Measurements from ENCODE around the gene EPB41L4A.

The EPB41L4A gene

DNA sequence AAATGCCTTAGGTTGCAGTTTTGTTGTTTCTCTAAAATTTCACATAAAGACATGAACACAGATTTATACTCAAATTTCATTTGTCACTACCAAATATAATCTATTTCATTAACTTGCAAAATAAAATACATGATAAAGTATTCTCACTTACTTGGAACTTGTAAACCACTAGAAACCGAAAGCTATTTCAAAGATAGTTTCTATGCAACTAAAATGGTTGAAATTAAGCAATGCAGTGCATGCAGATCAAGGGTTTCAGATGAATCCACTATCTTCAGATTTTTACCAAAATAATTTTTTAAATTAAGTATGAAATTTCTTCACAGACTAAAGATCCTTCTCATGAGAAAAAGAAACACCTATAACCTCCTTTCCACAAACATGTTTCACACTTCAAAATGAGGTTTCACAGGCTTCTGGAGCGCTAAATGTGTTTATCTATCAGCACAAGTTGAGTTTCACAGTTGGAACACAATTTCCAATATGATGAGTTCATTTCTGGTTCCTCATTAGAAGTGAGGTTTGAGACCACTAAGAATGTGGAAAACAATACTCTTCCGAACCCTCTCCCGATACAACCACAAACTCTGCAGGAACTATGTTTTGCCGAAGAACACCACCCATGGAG is 63.9 kb downstream of the EPB41L4A start:
- Histone ChIP-seq H3K9ac (ENCODE audit: low read length in 2 of 2) (no peak overlapping the region), H3K4me3 (ENCODE audit: low read length in 2 of 2) (no peak overlapping the region), H3K9me3 (ENCODE audit: control insufficient read depth in 2 of 2, low read length in 2 of 2) (no peaks in the 10 kb centered on the region), H3K4me1 (ENCODE audit: control insufficient read depth, insufficient read depth, low read length) (no peaks in the 10 kb centered on the region), H3K36me3 (ENCODE audit: control insufficient read depth in 2 of 2, insufficient read depth in 2 of 2, low read length in 2 of 2) (no peaks in the 10 kb centered on the region), H3K27ac (ENCODE audit: low read length) (no peak overlapping the region), H3K27me3 (ENCODE audit: control insufficient read depth in 1 of 2, insufficient read depth in 2 of 2, low read length in 2 of 2) (no peaks in the 10 kb centered on the region)

GRCh38 chr5:112353678-112354077 is 65.4 kb downstream of the EPB41L4A start:
- H3K4me3 ChIP-seq (ENCODE audit: low read length in 2 of 2) = no peak overlapping the region
- H3K4me1 ChIP-seq (ENCODE audit: control insufficient read depth, insufficient read depth, low read length) = no peaks in the 10 kb centered on the region
- H3K27me3 ChIP-seq (ENCODE audit: control insufficient read depth in 1 of 2, insufficient read depth in 2 of 2, low read length in 2 of 2) = no peaks in the 10 kb centered on the region
- no peaks in the 10 kb centered on the region for H3K9me3 ChIP-seq (ENCODE audit: control insufficient read depth in 2 of 2, low read length in 2 of 2)
- no peaks in the 10 kb centered on the region for H3K36me3 ChIP-seq (ENCODE audit: control insufficient read depth in 2 of 2, insufficient read depth in 2 of 2, low read length in 2 of 2)
- H3K27ac ChIP-seq (ENCODE audit: low read length) = no peak overlapping the region
- no peak overlapping the region for H3K9ac ChIP-seq (ENCODE audit: low read length in 2 of 2)

DNA sequence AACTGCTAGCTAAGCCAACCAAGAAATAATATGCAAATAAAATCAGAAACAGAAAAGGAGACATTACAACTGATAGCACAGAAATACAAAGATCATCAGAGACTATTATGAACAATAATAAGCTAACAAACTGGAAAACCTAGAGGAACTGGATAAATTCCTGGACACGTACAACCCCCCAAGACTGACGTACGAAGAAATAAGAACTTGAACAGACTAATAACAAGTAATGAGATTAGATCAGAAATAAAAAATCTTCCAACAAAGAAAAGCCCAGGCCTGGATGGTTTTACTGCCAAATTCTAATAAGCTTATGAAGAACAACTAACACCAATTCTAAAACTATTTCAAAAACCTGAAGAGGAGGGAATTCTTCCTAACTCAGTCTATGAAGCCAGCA is 67.9 kb downstream of the EPB41L4A start:
- Histone ChIP-seq H3K27ac (ENCODE audit: low read length) (no peak overlapping the region), H3K27me3 (ENCODE audit: control insufficient read depth in 1 of 2, insufficient read depth in 2 of 2, low read length in 2 of 2) (no peaks in the 10 kb centered on the region)

DNA sequence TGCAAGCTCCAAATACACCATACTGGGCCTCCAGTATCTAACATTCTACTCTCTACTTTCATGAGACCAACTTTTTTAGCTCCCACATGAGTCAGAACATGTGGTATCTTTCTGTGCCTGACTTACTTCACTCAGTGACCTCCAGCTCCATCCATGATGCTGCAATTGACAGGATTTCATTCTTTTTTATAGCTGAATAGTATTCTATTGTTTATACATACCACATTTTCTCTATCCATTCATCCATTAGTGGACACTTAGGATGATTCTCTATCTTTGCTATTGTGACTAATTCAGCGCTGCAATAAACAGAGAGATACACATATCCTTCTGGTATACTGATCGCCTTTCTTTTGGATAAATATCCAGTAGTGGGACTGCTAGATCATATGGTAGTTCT is 68.5 kb downstream of the EPB41L4A start:
- Histone ChIP-seq H3K4me3 (ENCODE audit: low read length in 2 of 2) (no peak overlapping the region), H3K4me1 (ENCODE audit: control insufficient read depth, insufficient read depth, low read length) (no peaks in the 10 kb centered on the region), H3K9me3 (ENCODE audit: control insufficient read depth in 2 of 2, low read length in 2 of 2) (no peaks in the 10 kb centered on the region), H3K36me3 (ENCODE audit: control insufficient read depth in 2 of 2, insufficient read depth in 2 of 2, low read length in 2 of 2) (no peaks in the 10 kb centered on the region), H3K27ac (ENCODE audit: low read length) (no peak overlapping the region), H3K9ac (ENCODE audit: low read length in 2 of 2) (no peak overlapping the region), H3K27me3 (ENCODE audit: control insufficient read depth in 1 of 2, insufficient read depth in 2 of 2, low read length in 2 of 2) (no peaks in the 10 kb centered on the region)

More for the DNA sequence above, 67.9 kb downstream of the EPB41L4A start:
- Histone ChIP-seq H3K4me1 (ENCODE audit: control insufficient read depth, insufficient read depth, low read length) (no peaks in the 10 kb centered on the region), H3K36me3 (ENCODE audit: control insufficient read depth in 2 of 2, insufficient read depth in 2 of 2, low read length in 2 of 2) (no peaks in the 10 kb centered on the region), H3K4me3 (ENCODE audit: low read length in 2 of 2) (no peak overlapping the region), H3K9me3 (ENCODE audit: control insufficient read depth in 2 of 2, low read length in 2 of 2) (no peaks in the 10 kb centered on the region), H3K9ac (ENCODE audit: low read length in 2 of 2) (no peak overlapping the region)

- Histone ChIP-seq H3K27ac (ENCODE audit: low read length) (no peak overlapping the region), H3K4me1 (ENCODE audit: control insufficient read depth, insufficient read depth, low read length) (no peaks in the 10 kb centered on the region), H3K36me3 (ENCODE audit: control insufficient read depth in 2 of 2, insufficient read depth in 2 of 2, low read length in 2 of 2) (no peaks in the 10 kb centered on the region), H3K9me3 (ENCODE audit: control insufficient read depth in 2 of 2, low read length in 2 of 2) (no peaks in the 10 kb centered on the region), H3K9ac (ENCODE audit: low read length in 2 of 2) (no peak overlapping the region), H3K27me3 (ENCODE audit: control insufficient read depth in 1 of 2, insufficient read depth in 2 of 2, low read length in 2 of 2) (no peaks in the 10 kb centered on the region), H3K4me3 (ENCODE audit: low read length in 2 of 2) (no peak overlapping the region)
Observed at GRCh38 chr5:112349371-112349770, 69.7 kb downstream of the EPB41L4A start.

GRCh38 chr5:112348915-112349314 is 70.2 kb downstream of the EPB41L4A start:
- Histone ChIP-seq H3K27me3 (ENCODE audit: control insufficient read depth in 1 of 2, insufficient read depth in 2 of 2, low read length in 2 of 2) (no peaks in the 10 kb centered on the region), H3K9ac (ENCODE audit: low read length in 2 of 2) (no peak overlapping the region), H3K4me3 (ENCODE audit: low read length in 2 of 2) (no peak overlapping the region), H3K4me1 (ENCODE audit: control insufficient read depth, insufficient read depth, low read length) (no peaks in the 10 kb centered on the region), H3K36me3 (ENCODE audit: control insufficient read depth in 2 of 2, insufficient read depth in 2 of 2, low read length in 2 of 2) (no peaks in the 10 kb centered on the region), H3K9me3 (ENCODE audit: control insufficient read depth in 2 of 2, low read length in 2 of 2) (no peaks in the 10 kb centered on the region), H3K27ac (ENCODE audit: low read length) (no peak overlapping the region)

GRCh38 chr5:112348387-112348786 is 70.7 kb downstream of the EPB41L4A start:
- no peak overlapping the region for H3K9ac ChIP-seq (ENCODE audit: low read length in 2 of 2)
- no peaks in the 10 kb centered on the region for H3K27me3 ChIP-seq (ENCODE audit: control insufficient read depth in 1 of 2, insufficient read depth in 2 of 2, low read length in 2 of 2)
- no peaks in the 10 kb centered on the region for H3K4me1 ChIP-seq (ENCODE audit: control insufficient read depth, insufficient read depth, low read length)
- no peak overlapping the region for H3K4me3 ChIP-seq (ENCODE audit: low read length in 2 of 2)
- no peaks in the 10 kb centered on the region for H3K36me3 ChIP-seq (ENCODE audit: control insufficient read depth in 2 of 2, insufficient read depth in 2 of 2, low read length in 2 of 2)
- no peak overlapping the region for H3K27ac ChIP-seq (ENCODE audit: low read length)
- H3K9me3 ChIP-seq (ENCODE audit: control insufficient read depth in 2 of 2, low read length in 2 of 2) = no peaks in the 10 kb centered on the region

DNA sequence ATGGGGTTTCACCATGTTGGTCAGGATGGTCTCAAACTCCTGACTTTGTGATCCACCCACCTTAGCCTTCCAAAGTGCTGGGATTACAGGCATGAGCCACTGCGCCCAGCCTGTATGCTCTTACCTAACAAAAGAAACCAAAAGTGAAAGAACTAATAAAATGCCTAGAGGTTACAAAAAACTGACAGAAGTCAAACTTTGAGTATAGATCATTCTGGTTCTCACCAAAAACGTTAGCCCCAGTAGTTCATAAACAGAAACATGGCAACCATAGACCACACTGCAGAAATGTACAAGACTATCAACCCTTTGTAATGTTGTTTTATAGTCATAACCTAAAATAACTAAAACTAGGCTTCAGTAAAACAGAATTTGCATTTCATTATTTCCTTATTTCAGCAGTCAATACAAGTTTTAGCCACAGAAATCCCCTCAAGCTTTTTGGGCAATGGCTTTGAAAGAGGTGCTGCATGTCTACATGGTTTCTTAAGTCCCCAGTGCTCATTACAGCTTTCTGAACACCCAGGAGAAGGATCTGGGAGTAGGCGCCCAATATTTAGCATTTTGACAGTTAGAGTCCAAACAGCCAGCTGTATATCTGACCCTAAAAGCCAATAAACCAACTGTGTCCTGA is 72.5 kb downstream of the EPB41L4A start:
- H3K27ac ChIP-seq (ENCODE audit: low read length) = no peak overlapping the region
- H3K27me3 ChIP-seq (ENCODE audit: control insufficient read depth in 1 of 2, insufficient read depth in 2 of 2, low read length in 2 of 2) = no peaks in the 10 kb centered on the region
- H3K36me3 ChIP-seq (ENCODE audit: control insufficient read depth in 2 of 2, insufficient read depth in 2 of 2, low read length in 2 of 2) = no peaks in the 10 kb centered on the region
- H3K9me3 ChIP-seq (ENCODE audit: control insufficient read depth in 2 of 2, low read length in 2 of 2) = no peaks in the 10 kb centered on the region
- H3K4me1 ChIP-seq (ENCODE audit: control insufficient read depth, insufficient read depth, low read length) = no peaks in the 10 kb centered on the region
- H3K4me3 ChIP-seq (ENCODE audit: low read length in 2 of 2) = no peak overlapping the region
- no peak overlapping the region for H3K9ac ChIP-seq (ENCODE audit: low read length in 2 of 2)

- H3K27me3 ChIP-seq (ENCODE audit: control insufficient read depth in 1 of 2, insufficient read depth in 2 of 2, low read length in 2 of 2) = no peaks in the 10 kb centered on the region
- H3K4me3 ChIP-seq (ENCODE audit: low read length in 2 of 2) = no peak overlapping the region
- no peaks in the 10 kb centered on the region for H3K36me3 ChIP-seq (ENCODE audit: control insufficient read depth in 2 of 2, insufficient read depth in 2 of 2, low read length in 2 of 2)
- H3K27ac ChIP-seq (ENCODE audit: low read length) = no peak overlapping the region
- H3K4me1 ChIP-seq (ENCODE audit: control insufficient read depth, insufficient read depth, low read length) = no peaks in the 10 kb centered on the region
- H3K9me3 ChIP-seq (ENCODE audit: control insufficient read depth in 2 of 2, low read length in 2 of 2) = no peaks in the 10 kb centered on the region
- no peak overlapping the region for H3K9ac ChIP-seq (ENCODE audit: low read length in 2 of 2)
Observed at GRCh38 chr5:112344540-112344939, 74.5 kb downstream of the EPB41L4A start.

DNA sequence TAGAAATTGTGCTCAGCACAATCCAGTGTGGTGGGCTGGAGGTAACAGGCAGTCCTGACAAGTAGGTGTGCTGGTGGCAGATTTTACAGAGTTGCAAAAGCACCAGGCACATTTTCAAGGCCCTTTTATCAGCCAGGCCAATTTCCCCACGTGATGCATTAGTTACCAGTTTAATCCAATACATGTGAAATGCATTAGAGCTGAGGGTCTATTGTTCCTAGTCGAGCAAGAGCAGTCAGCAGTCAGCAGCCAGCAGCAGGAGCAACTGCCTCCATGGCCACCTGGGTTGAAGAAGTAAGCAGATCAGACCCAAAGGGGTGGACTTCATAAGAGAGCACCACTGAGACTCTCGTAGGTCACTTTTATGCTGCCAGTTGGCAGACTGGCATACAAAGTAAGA is 76.7 kb downstream of the EPB41L4A start:
- Histone ChIP-seq H3K4me3 (ENCODE audit: low read length in 2 of 2) (no peak overlapping the region), H3K36me3 (ENCODE audit: control insufficient read depth in 2 of 2, insufficient read depth in 2 of 2, low read length in 2 of 2) (no peaks in the 10 kb centered on the region), H3K4me1 (ENCODE audit: control insufficient read depth, insufficient read depth, low read length) (no peaks in the 10 kb centered on the region), H3K27ac (ENCODE audit: low read length) (no peak overlapping the region), H3K27me3 (ENCODE audit: control insufficient read depth in 1 of 2, insufficient read depth in 2 of 2, low read length in 2 of 2) (no peaks in the 10 kb centered on the region), H3K9ac (ENCODE audit: low read length in 2 of 2) (no peak overlapping the region), H3K9me3 (ENCODE audit: control insufficient read depth in 2 of 2, low read length in 2 of 2) (no peaks in the 10 kb centered on the region)

DNA sequence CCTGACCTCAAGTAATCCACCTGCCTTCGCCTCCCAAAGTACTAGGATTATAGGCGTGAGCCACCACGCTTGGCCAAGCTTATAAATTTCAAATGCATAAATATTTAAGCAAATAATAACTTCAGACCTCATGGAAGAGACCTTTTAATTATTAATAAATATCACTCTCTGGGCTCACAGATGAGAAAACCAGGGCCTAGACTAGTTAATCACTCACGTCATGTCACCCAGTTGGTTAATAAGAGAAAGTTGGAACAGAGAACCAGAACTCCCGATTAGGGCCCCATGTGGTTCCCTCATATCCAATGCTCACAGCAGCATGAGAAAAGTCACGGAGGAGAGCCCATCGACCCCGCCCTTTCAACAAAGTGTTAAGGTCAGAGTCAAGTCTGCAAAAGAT is 79.3 kb downstream of the EPB41L4A start:
- no peaks in the 10 kb centered on the region for H3K9me3 ChIP-seq (ENCODE audit: control insufficient read depth in 2 of 2, low read length in 2 of 2)
- no peak overlapping the region for H3K27ac ChIP-seq (ENCODE audit: low read length)
- no peaks in the 10 kb centered on the region for H3K4me1 ChIP-seq (ENCODE audit: control insufficient read depth, insufficient read depth, low read length)
- no peak overlapping the region for H3K9ac ChIP-seq (ENCODE audit: low read length in 2 of 2)
- H3K27me3 ChIP-seq (ENCODE audit: control insufficient read depth in 1 of 2, insufficient read depth in 2 of 2, low read length in 2 of 2) = no peaks in the 10 kb centered on the region
- no peaks in the 10 kb centered on the region for H3K36me3 ChIP-seq (ENCODE audit: control insufficient read depth in 2 of 2, insufficient read depth in 2 of 2, low read length in 2 of 2)
- H3K4me3 ChIP-seq (ENCODE audit: low read length in 2 of 2) = no peak overlapping the region
